ENCODE results near the gene SMYD1.
"Not testable (repeated sequence)": the region's sequence is repeated elsewhere in the genome, so short reads cannot be mapped to it uniquely, and the experiment has no call there.

The SMYD1 gene

DNA sequence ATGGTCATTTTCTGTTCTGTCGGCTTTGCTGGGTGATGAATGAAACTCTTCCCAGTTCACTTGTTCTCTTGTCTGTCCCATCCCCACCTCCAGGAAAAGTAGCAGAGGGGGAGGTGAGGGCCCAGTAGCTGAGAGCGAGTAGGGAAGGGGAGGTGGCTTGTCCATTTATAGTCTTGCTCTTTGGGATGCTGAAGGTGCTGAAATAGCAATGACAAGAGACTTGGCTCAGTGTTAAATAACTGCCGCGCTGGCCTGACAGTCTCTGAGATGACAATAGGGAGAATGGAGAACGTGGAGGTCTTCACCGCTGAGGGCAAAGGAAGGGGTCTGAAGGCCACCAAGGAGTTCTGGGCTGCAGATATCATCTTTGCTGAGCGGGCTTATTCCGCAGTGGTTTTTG, at the start of gene SMYD1:
SMYD1 (plus strand) TSS at position 228 of the 400 bp plus-strand sequence; CDS start at position 268, 40 bp downstream.
- no peak for DNase-seq

DNA sequence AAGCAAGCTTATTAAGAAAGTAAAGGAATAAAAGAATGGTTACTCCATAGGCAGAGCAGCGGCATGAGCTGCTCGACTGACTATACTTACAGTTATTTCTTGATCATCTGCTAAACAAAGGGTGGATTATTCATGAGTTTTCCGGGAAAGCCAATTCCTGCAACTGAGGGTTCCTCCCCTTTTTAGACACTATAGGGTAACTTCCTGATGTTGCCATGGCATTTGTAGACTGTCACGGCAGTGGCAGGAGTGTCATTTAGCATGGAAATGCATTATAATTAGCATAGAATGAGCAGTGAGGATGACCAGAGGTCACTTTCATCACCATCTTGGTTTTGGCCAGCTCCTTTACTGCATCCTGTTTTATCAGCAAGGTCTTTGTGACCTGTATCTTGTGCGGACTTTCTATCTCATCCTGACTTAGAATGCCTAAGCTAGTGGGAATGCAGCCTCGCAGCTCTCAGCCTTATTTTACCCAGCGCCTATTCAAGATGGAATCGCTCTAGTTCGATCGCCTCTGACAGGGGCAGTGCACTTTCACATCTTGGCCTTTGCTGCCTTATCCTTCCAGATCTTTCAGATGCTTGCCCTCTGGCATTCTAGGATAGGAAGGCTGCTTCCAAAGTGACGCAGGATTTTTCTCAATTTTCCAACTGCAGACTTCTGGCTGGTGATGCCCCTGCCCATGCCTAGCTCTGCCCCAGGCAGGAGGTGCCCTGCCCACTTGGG, 49.4 kb upstream of the SMYD1 start:
- DNase-seq: not testable (repeated sequence)

- DNase-seq: no peak
These were observed 48.7 kb upstream of the SMYD1 start for GRCh38 chr2:88018909-88019308.

DNA sequence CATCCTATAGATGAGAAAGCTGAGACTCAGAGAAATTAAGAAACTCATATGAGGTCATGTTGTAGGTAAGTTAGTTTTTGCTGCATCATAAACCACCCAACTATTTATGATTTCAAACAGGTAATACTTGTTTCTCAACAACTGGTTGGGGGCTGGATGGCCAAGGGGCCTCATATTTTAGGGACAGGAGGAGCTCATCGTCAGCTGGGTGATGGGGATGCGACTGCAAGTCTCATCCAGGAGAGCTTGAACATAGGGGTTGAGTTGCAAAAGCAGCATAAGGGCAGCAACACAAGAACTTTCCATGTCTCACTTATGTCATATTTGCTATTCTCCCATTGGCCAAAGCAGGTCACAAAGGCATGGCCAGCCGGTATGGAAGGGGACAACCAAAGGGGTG, 47.6 kb upstream of the SMYD1 start:
- no peak for DNase-seq

GRCh38 chr2:88022669-88022921, 45.0 kb upstream of the SMYD1 start:
- no peak for DNase-seq

GRCh38 chr2:88024509-88024908, 43.1 kb upstream of the SMYD1 start:
- no peak for DNase-seq

GRCh38 chr2:88027697-88028389, 39.8 kb upstream of the SMYD1 start:
- no peak for DNase-seq

DNA sequence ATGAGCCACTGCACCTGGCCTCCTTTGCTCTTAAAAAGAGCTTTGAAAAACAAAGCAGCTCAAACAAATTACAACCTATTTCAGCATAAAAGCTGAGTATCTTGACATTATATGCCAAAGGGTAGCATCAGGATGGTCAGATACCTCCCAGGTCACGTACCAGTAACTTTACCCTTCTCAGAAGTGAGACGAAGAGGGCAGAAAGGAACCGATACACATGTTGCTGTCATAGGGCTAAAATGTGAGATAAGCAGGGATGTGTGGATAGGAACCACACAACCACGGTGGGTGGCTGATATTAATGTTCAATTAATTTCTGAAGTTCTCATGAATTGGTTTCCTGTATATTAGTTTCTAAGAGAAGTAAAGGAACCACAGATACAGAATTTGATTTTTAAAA, 38.7 kb upstream of the SMYD1 start:
- DNase-seq: no peak

DNA sequence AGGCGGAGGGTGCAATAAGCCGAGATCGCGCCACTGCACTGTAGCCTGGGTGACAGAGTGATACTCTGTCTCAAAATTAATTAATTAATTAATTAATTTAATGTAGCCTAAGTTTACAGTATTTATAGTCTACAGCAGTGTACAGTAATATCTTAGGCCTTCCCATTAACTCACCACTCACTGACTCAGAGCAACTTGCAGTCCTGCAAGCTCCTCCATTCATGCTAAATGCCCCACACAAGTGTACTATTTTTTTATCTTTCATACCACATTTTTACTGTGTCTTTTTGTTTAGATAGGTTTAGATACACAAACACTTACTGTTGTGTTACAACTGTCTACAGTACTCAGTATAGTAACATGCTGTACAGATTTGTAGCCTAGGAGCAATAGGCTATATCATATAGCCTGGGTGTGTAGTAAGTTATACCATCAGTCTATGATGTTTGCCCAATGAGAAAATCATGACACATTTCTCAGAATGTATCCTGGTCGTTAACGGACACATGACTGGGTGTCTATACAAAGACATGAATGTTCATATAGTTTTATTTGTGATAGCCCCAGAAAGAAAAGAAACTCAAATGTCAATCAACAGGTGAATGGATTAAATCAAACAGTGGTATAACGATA, 35.4 kb upstream of the SMYD1 start:
- no peak for DNase-seq

DNA sequence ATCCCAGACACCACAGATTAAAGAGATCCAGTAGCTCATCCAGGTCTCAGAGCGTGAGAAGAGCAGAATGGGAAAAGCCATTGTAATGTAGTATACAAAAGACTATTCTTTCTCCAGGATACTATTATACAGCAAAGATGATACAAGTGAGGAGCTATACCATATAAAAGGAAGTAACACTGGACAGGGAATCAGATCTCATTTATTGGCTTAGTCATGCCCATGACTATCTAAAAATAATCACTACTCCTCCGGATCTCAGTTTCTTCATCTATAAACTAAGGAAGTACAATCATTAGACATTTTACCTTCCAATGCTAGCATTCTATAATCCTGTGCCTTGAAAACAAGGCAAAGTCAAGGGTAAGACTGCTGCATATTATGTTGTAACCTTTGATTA, 31.4 kb upstream of the SMYD1 start:
- no peak for DNase-seq

GRCh38 chr2:88036606-88037005, 31.0 kb upstream of the SMYD1 start:
- DNase-seq: no peak

DNA sequence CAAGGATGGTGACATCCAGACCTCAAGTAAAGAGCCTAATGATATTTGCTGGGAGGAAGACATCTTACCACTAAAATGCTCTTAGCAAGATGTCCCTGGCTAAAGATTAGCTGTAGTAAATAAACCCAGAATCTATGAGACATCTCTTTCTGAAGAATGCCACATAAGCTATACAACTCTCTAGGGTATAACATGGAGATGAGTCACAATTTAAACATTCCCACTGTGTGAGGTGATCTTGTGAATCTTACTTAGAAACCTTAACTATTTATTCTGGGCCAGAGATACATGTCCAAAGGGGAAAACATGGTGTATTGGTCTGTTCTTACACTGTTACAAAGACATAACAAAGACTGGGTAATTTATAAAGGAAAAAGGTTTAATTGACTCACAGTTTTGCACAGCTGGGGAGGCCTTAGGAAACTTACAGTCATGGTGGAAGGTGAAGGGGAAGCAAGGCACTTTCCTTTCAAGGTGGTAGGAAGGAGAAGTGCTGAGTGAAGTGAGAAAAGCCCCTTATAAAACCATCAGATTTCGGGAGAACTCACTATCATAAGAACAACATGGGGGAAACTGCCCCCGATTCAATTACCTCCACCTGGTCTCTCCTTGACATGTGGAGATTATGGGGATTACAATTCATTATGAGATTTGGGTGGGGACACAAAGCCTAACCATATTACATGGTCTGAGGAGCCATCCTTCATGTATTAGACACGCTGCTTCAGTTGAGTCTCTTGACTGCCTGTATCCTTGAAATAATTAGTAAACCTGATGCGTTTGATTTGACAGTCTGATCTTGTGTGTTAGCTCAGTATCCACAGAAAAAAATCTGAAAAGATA, 29.1 kb upstream of the SMYD1 start:
- no peak for DNase-seq

DNA sequence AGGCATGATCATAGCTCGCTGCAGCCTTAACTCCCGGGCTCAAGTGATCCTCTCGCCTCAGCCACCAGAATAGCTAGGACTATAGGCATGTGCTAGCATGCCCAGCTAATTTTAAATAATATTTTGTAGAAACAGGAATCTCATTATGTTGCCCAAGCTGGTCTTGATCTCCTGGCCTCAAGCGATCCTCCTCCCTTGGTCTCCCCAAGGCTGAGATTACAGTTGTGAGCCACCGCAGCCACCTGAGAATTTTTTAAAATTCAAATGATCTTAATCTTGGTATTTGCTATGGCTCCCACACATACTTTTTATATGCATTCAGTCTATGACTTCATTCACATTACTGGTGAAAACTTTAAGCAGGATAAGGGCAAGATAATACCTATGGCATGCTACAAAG, 25.1 kb upstream of the SMYD1 start:
- no peak for DNase-seq

DNA sequence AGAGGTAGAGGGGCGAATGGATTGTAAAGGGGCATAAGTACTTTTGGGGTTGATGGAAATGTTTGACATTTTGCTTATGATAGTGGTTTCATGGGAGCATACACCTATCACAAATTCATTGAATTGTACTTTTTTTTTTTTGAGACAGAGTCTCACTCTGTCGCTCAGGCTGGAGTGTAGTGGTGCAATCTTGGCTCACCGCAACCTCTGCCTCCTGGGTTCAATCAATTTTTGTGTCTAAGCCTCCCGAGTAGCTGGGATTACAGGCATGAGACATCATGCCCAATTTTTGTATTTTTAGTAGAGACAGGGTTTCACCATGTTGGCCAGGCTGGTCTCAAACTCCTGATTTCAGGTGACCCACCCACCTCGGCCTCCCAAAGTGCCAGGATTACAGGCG, 22.1 kb upstream of the SMYD1 start:
- DNase-seq: not testable (repeated sequence)

DNA sequence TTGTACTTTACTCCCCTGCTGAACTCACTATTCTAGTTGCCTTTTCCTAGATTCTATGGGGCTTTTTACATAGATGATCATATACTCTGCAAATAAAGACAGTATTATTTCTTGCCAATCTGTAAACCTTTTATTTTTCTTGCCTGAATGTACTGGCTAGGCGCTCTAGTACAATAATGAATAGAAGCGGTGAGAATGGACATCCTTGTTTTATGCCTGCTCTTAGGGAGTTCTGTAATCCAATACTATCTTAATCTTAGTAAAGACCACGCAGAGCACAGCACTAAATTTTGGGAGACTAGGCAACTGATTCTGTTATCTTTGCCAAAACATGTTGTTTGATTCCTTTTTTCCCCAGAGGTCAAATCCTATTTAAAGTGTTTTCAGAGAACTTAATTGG, 19.1 kb upstream of the SMYD1 start:
- no peak for DNase-seq

GRCh38 chr2:88049622-88050021, 18.0 kb upstream of the SMYD1 start:
- no peak for DNase-seq

GRCh38 chr2:88051792-88052191, 15.8 kb upstream of the SMYD1 start:
- no peak for DNase-seq

GRCh38 chr2:88053296-88053695, 14.3 kb upstream of the SMYD1 start:
- no peak for DNase-seq

DNA sequence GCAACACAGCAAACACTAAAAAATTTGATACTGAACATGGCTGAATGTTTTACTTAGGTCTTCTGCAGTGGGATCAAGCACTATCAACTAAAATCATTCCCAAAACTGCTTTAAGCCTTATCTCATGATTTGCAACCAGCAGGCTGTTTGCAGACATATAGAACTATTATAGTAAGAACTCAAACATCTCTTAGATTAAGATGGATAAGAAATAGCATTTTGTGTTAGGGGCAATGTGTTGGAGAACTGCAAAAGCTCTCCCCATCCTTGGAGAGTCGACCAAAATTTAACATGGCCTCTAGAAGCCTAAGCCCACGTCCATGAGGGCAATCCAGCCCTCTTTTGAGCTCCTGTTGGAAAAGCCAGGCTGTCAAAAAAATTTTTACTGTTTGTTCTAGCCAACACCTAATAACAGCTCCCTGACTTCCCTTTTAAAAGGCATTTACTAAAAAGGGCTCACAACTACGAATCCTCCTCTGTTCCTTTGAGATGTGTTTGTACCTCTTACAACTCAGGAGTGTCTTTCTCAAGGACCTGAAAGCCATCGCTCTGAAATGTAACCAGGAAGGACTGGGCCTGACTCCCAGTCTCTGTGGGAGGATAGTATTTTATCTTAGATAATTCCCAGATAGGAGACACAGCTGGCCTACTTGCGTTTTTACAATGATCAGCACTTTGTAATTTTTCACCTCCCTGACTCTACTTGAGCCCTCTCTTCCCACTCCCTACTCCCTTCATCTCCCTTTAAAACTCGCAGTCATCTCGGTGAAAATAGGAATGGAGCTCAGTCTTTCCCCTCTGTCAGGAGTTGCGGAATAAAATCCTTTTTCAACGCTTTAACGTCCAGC, 13.5 kb upstream of the SMYD1 start:
- DNase-seq: no peak

- no peak for DNase-seq
These were observed 12.7 kb upstream of the SMYD1 start for GRCh38 chr2:88054782-88055370.

- peak; percentile 48 to 96 (median 90) for DNase-seq
These were observed 12.1 kb upstream of the SMYD1 start, which contains the start of gene KRCC1 for GRCh38 chr2:88055371-88056128. TSS of gene KRCC1 (minus strand) at chr2:88055783. CDS start at chr2:88028563, 27,220 bp downstream.

Measured in C1 segment of cervical spinal cord (tissue), 14 donors.